ENCODE measurements around the gene C1orf198.

The C1orf198 gene

GRCh38 chr1:230900984-230901383 lies 32.7 kb upstream of the C1orf198 start:
- DNase-seq (ENCODE audit: low read depth) = no peak
- no peak overlapping the region for H3K4me3 ChIP-seq (ENCODE audit: low read depth, low read length)
- no peak for TF ChIP-seq CTCF (IDR thresholded peaks at IDR 0.05; ENCODE audit: control insufficient read depth, extremely low read depth, insufficient read depth)

- no peak for DNase-seq (ENCODE audit: low read depth)
- no peak for TF ChIP-seq CTCF (IDR thresholded peaks at IDR 0.05; ENCODE audit: control insufficient read depth, extremely low read depth, insufficient read depth)
- no peak overlapping the region for H3K4me3 ChIP-seq (ENCODE audit: low read depth, low read length)
Measured at GRCh38 chr1:230899841-230900251, 31.5 kb upstream of the C1orf198 start.

- H3K4me3 ChIP-seq (ENCODE audit: low read depth, low read length) = no peak overlapping the region
- TF ChIP-seq CTCF (IDR thresholded peaks at IDR 0.05; ENCODE audit: control insufficient read depth, extremely low read depth, insufficient read depth) = no peak
- no peak for DNase-seq (ENCODE audit: low read depth)
Measured at GRCh38 chr1:230898748-230899147, 30.4 kb upstream of the C1orf198 start.

- DNase-seq (ENCODE audit: low read depth) = no peak
- H3K4me3 ChIP-seq (ENCODE audit: low read depth, low read length) = no peak overlapping the region
- TF ChIP-seq CTCF (IDR thresholded peaks at IDR 0.05; ENCODE audit: control insufficient read depth, extremely low read depth, insufficient read depth) = no peak
Measured at GRCh38 chr1:230898144-230898543, 29.8 kb upstream of the C1orf198 start.

- TF ChIP-seq CTCF (IDR thresholded peaks at IDR 0.05; ENCODE audit: control insufficient read depth, extremely low read depth, insufficient read depth) = no peak
- no peak overlapping the region for H3K4me3 ChIP-seq (ENCODE audit: low read depth, low read length)
- DNase-seq (ENCODE audit: low read depth) = no peak
Measured at GRCh38 chr1:230896779-230897178, 28.5 kb upstream of the C1orf198 start.

DNA sequence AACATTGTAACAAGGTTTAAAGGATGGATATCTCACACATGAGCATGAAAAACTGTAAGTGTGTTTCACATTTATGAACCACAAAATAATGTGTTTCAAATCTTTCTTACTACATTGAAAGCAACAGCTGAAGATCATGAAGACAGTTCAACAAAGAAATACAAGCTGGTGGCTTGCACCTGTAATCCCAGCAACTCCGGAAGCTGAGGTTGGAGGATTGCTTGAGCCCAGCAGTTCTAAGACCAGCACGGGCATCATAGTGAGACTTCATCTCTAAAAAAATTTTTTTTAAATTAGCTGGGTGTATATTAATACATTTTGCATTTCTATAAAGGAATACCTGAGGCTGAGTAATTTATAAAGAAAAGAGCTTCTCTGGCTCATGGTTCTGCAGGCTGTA lies 27.1 kb upstream of the C1orf198 start:
- no peak for TF ChIP-seq CTCF (IDR thresholded peaks at IDR 0.05; ENCODE audit: control insufficient read depth, extremely low read depth, insufficient read depth)
- H3K4me3 ChIP-seq (ENCODE audit: low read depth, low read length) = no peak overlapping the region

GRCh38 chr1:230894664-230895063 lies 26.3 kb upstream of the C1orf198 start:
- H3K4me3 ChIP-seq (ENCODE audit: low read depth, low read length) = no peak overlapping the region
- TF ChIP-seq CTCF (IDR thresholded peaks at IDR 0.05; ENCODE audit: control insufficient read depth, extremely low read depth, insufficient read depth) = no peak
- DNase-seq (ENCODE audit: low read depth) = no peak

More for the DNA sequence above, 27.1 kb upstream of the C1orf198 start:
- no peak for DNase-seq (ENCODE audit: low read depth)
